Measurements from ENCODE around the gene MOSPD3.

The MOSPD3 gene

DNA sequence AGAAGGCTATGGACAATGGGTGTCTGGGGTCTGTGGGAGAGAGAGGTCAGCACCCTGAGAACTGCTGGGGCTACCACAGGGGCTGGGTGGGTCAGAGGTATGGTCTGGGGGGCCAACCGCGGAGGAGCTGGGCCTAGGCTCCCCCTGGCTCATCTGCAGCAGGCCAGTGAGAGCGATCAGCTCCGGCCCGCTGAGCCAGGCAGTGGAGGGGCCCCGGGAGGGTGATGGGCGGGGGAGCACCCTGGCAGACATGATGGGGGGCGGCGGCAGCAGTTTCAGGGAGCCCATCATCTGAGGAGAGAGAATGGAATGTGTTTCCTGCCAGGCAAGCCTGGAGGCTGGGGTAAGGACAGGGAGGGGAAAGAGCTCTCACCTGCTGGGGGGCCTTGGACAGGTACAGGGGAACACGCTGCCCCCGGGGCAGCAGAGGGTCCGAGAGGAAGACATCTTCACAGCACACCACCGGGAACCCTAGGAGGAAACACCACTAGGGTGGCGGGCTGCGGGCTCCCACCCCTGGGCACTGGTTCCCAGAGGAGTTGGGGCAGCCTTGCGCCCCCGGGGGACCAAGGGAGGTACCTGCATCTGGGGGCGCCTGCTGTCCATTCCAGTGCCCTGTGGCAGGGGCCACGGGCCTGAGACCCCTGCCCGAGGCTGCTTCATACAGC, 39.9 kb upstream of the MOSPD3 start:
- no peak for DNase-seq (ENCODE audit: low read depth)
- H3K4me3 ChIP-seq (ENCODE audit: low read depth, low read length), result no peak overlapping the region
- TF ChIP-seq, protein P1, sequence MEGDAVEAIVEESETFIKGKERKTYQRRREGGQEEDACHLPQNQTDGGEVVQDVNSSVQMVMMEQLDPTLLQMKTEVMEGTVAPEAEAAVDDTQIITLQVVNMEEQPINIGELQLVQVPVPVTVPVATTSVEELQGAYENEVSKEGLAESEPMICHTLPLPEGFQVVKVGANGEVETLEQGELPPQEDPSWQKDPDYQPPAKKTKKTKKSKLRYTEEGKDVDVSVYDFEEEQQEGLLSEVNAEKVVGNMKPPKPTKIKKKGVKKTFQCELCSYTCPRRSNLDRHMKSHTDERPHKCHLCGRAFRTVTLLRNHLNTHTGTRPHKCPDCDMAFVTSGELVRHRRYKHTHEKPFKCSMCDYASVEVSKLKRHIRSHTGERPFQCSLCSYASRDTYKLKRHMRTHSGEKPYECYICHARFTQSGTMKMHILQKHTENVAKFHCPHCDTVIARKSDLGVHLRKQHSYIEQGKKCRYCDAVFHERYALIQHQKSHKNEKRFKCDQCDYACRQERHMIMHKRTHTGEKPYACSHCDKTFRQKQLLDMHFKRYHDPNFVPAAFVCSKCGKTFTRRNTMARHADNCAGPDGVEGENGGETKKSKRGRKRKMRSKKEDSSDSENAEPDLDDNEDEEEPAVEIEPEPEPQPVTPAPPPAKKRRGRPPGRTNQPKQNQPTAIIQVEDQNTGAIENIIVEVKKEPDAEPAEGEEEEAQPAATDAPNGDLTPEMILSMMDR (IDR thresholded peaks at IDR 0.05; ENCODE audit: low read depth, low read length, missing control alignments), result no peak

DNA sequence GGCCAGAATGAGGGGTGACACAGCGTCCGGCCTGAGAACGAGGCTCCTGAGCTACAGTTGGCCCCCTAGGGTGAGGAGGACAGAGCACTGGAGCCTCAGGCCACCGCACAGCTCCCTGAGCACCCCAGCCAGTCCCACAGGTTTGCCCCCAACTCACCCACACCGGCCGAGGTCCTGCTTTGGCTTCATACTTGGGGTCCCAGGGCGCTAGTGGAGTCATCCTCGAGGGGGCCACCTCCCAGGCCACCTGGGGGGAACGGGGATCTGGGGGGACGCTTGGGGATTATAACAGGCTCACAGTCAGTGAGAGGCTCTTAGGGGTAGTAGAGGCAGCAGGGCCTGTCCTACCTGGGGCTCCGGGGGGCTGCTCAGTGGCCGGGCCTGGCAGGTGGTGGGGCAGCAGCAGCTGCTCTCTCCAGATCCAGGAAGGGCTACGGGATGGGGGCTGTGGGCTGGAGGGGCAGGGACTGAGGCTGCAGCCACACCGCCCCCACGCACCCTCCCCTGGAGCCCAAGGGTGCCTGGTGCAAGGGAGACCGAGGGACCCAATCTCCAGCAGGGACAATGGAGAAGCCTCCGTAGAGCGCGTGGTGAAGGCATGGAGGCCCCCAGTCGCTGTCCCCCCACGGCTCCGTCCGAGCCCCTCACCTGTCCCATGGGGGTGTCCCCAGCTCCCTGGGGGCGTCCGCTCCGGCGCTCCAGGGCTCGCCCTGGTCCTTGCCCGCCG, 39.2 kb upstream of the MOSPD3 start:
- TF ChIP-seq, protein P1 (IDR thresholded peaks at IDR 0.05; ENCODE audit: low read depth, low read length, missing control alignments), result no peak
- H3K4me3 ChIP-seq (ENCODE audit: low read depth, low read length), result no peak overlapping the region
- DNase-seq (ENCODE audit: low read depth), result no peak

DNA sequence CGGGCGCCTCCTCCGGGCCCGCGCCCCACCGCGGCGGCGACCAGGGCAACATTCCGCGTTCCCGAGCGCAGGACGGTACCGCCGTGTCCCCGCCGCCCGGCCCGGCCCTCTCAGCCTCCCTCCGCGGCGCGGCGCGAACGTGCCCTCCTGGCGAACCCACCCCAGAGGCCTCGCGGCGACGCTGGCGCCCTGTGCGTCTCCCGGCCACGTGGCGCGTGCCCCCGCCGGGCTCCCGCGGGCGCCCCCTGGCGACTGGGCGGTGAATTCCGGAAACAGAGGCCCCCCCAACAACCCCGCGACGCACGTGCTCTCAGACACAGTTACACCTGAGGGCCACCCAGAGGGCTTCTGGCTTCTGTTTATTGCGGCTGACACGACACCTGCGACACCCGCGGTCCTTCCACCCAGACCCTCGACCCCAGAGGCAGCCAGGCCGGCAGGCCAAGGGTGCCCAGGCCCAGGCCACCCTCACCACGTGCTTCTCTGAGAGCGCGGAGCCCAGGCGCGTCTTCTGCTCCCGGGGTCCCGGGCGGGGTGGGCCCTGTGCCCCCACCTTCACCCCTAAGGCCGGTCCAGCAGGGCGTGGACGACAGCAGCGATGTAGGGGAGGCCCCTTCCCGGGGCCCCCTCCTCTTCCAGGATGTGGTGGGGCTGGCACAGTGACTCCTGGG, 38.5 kb upstream of the MOSPD3 start, which contains the start of gene SAP25:
SAP25 (minus strand) TSS at position 210 of the 671 bp plus-strand sequence; CDS start at position 52, 158 bp downstream.
- TF ChIP-seq, protein P1 (IDR thresholded peaks at IDR 0.05; ENCODE audit: low read depth, low read length, missing control alignments), result no peak
- no peak within 1 kb of the TSS for H3K4me3 ChIP-seq (ENCODE audit: low read depth, low read length)
- DNase-seq (ENCODE audit: low read depth), result no peak

DNA sequence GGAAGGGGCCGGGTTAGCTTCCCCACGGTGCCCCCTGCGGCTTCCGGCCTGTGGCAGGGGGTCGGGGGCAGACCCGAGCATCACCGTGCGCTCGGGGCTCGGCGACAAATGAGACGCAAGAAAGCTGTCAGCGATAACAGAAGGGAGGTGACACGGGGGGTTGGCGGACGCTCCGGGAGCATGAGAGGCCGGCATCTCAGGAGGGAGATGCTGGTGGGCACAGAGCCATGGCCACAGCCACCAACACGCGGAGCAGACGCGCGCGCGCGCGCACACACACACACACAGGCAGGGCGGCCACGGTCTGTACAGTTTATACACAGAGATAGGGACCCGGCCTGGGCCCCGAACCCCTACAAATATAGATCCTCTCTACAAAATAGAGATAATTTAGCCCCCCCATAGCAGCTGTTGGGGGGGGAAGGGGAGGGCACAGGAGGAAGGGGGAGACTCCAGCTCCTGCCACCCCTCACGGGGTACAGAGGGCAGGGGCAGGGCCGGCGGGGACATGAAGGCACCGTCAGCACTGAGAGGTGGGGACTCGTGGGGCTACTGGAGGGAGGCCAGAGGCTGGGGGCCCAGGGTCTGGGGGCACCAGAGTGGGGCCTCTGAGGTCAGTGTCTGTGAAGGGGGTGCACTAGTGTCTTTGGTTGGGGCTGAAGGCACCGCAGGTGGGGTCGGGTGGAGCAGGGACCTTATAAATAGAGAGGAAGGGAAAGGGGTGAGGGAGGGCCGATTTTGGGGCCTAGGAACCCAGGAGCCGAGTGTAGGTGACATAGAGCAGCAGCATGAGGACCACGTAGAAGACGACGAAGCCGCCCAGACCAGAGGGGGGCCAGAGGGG, 37.8 kb upstream of the MOSPD3 start:
- no peak for DNase-seq (ENCODE audit: low read depth)
- no peak overlapping the region for H3K4me3 ChIP-seq (ENCODE audit: low read depth, low read length)
- TF ChIP-seq, protein P1 (IDR thresholded peaks at IDR 0.05; ENCODE audit: low read depth, low read length, missing control alignments), result no peak

DNA sequence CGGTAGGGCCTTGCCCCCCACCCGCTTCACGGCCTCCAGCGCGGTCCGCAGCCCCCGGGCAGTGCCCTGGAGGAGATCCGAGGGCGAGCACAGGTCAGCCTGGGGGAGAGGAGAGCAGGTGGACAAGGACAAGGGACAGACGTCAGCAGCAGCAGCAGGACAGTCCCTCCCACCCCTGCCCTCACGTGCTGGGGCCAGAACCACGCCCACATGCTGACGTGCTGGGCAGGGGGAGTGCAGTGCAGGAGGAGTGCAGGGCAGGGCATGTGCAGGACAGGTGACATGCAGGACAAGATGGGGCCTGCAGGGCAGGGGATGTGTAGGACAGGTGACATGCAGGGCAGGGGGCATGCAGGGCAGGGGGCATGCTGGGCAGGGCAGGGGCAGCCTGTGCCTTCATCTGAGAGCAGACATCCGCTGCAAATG, 37.1 kb upstream of the MOSPD3 start:
- DNase-seq (ENCODE audit: low read depth), result no peak
- no peak overlapping the region for H3K4me3 ChIP-seq (ENCODE audit: low read depth, low read length)
- TF ChIP-seq, protein P1 (IDR thresholded peaks at IDR 0.05; ENCODE audit: low read depth, low read length, missing control alignments), result no peak

DNA sequence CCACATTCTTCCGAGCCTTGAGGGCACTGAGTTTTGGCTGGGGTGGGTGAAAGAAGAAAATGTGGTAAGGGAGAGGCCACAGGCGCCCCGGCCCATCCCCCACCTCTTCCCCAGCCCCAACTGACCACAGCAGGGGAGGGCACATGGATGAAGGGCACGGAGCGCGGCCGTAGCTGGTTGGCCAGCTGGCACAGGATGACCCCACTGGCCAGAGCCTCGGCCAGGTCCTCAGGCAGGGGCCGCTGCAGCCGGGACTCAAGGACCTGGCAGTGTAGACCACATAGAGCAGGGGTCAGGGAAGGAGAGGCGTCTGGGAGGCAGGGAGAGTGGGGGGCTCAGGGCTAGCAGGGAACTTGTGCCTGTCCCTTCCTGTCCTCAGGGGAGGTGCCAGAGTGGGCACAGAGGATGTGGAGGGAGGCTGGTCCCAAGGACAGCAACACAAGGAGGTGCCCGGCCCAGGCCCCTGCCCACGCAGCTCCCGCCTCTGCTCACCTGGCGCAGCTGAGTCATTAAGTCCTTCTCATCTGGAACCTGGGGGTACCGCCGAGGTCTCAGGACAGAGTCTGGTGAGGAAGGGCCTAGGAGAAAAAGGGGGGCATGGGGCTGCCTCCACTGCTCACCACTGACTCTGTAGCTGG, 36.5 kb upstream of the MOSPD3 start:
- TF ChIP-seq, protein P1 (IDR thresholded peaks at IDR 0.05; ENCODE audit: low read depth, low read length, missing control alignments), result no peak
- no peak overlapping the region for H3K4me3 ChIP-seq (ENCODE audit: low read depth, low read length)
- DNase-seq (ENCODE audit: low read depth), result no peak
